Activated CD4-positive, alpha-beta memory T cell treated with anti-CD3 and anti-CD28 coated beads, Interleukin-2, amount 10 ng/mL, durations not matched to agents 7 days and 5 days (primary cell): ENCODE results near the gene FUS. TPM values are rescaled to one million over a fixed set of nuclear protein-coding genes. Genes with fewer than 3 reads are reported as not detected.
"Not testable (repeated sequence)": the region's sequence is repeated elsewhere in the genome, so short reads cannot be mapped to it uniquely, and the experiment has no call there.

ENCODE experiments used
- CTCF ChIA-PET: fragments of 350-600 bp; sonication (Branson Sonifier 250); formaldehyde crosslinking; loops from one replicate; lab custom pipeline; 2021; ENCODE audit warnings: antibody characterized with exemption, inconsistent platforms; lab: Charles Lee
- POLR2A ChIA-PET: fragments of 350-600 bp; sonication (Branson Sonifier 250); formaldehyde crosslinking; loops from one replicate; lab custom pipeline; 2021; ENCODE audit warnings: antibody characterized with exemption; lab: Charles Lee
- DNase-seq: peaks from one replicate; pipeline ENCODE4 v3.0.0-alpha.2; 2020
- H3K27ac Mint-ChIP-seq: one replicate; pipeline ENCODE4 v1.8.0; 2021; ENCODE audit warnings: mild to moderate bottlenecking, mixed read lengths
- H3K27me3 Mint-ChIP-seq: one replicate; pipeline ENCODE4 v1.8.0; 2021; ENCODE audit warnings: mixed read lengths
- H3K36me3 Mint-ChIP-seq: one replicate; pipeline ENCODE4 v1.8.0; 2021; ENCODE audit warnings: low read depth, mixed read lengths
- H3K4me1 Mint-ChIP-seq: one replicate; pipeline ENCODE4 v1.8.0; 2021; ENCODE audit warnings: mixed read lengths
- H3K4me3 Mint-ChIP-seq: one replicate; pipeline ENCODE4 v1.8.0; 2021; ENCODE audit warnings: mild to moderate bottlenecking, mixed read lengths
- H3K9me3 Mint-ChIP-seq: one replicate; pipeline ENCODE4 v1.8.0; 2021; ENCODE audit warnings: mixed read lengths
- total RNA-seq, 2 experiments: library from RNA; stranded (reverse); gene quantifications; one replicate each; pipeline ENCODE4 v1.2.3, GENCODE V29; 2021

Gene FUS
- total RNA-seq, 2 experiments from 2014 or later = 386 to 397 TPM

GRCh38 chr16:31147574-31147973 lies 32.4 kb upstream of the FUS start:
- CTCF ChIA-PET = no interaction called here

GRCh38 chr16:31148281-31148728 lies 31.6 kb upstream of the FUS start:
- Mint-ChIP-seq H3K27ac (no peak overlapping the region), H3K9me3 (no peaks in the 10 kb centered on the region), H3K36me3 (no peaks in the 10 kb centered on the region), H3K4me1 (peaks cover 8% of the 10 kb centered on the region), H3K27me3 (peaks cover 9% of the 10 kb centered on the region), H3K4me3 (no peak overlapping the region)
- ChIA-PET POLR2A (no interaction called here), CTCF (no interaction called here)
- no peak for DNase-seq

More at GRCh38 chr16:31147574-31147973, 32.4 kb upstream of the FUS start:
- Mint-ChIP-seq H3K27me3 (peaks cover 9% of the 10 kb centered on the region), H3K4me3 (no peak overlapping the region), H3K9me3 (no peaks in the 10 kb centered on the region), H3K36me3 (no peaks in the 10 kb centered on the region), H3K27ac (no peak overlapping the region), H3K4me1 (peaks cover 9% of the 10 kb centered on the region)
- no peak for DNase-seq
- POLR2A ChIA-PET = no interaction called here

- Mint-ChIP-seq H3K4me1 (peaks cover 2% of the 10 kb centered on the region), H3K9me3 (no peaks in the 10 kb centered on the region), H3K36me3 (no peaks in the 10 kb centered on the region), H3K27ac (no peak overlapping the region), H3K27me3 (peaks cover 9% of the 10 kb centered on the region), H3K4me3 (no peak overlapping the region)
- DNase-seq = no peak
- CTCF ChIA-PET = no interaction called here
- POLR2A ChIA-PET = no interaction called here
Measured at GRCh38 chr16:31148896-31149295, 31.0 kb upstream of the FUS start.

GRCh38 chr16:31149332-31149731 lies 30.6 kb upstream of the FUS start:
- CTCF ChIA-PET = no interaction called here
- Mint-ChIP-seq H3K4me3 (no peak overlapping the region), H3K27ac (no peak overlapping the region), H3K9me3 (no peaks in the 10 kb centered on the region), H3K27me3 (peaks cover 9% of the 10 kb centered on the region), H3K36me3 (no peaks in the 10 kb centered on the region), H3K4me1 (peaks cover 2% of the 10 kb centered on the region)
- POLR2A ChIA-PET = no interaction called here
- no peak for DNase-seq

GRCh38 chr16:31149894-31150890 lies 29.7 kb upstream of the FUS start, which contains the start of gene PRSS36:
PRSS36 (minus strand) TSS chr16:31150066; CDS start chr16:31150035, 31 bp downstream.
- H3K36me3 Mint-ChIP-seq = no peaks in the 10 kb centered on the region
- H3K27ac Mint-ChIP-seq = no peak within 1 kb of the TSS
- H3K4me1 Mint-ChIP-seq = peaks cover 2% of the 10 kb centered on the region
- no peak for DNase-seq
- H3K27me3 Mint-ChIP-seq = peaks cover 9% of the 10 kb centered on the region
- POLR2A ChIA-PET = no interaction called here
- CTCF ChIA-PET = interaction anchor here (0.6 kb wide), 1 partner anchor 320 kb away, joined by 4 read pairs; no protein-coding TSS in a partner anchor
- H3K9me3 Mint-ChIP-seq = no peaks in the 10 kb centered on the region
- H3K4me3 Mint-ChIP-seq = no peak within 1 kb of the TSS

- H3K36me3 Mint-ChIP-seq, DNase-seq, H3K4me3 Mint-ChIP-seq, H3K9me3 Mint-ChIP-seq, H3K4me1 Mint-ChIP-seq, H3K27ac Mint-ChIP-seq: not testable (repeated sequence)
- peaks cover 12% of the 10 kb centered on the region for H3K27me3 Mint-ChIP-seq
- POLR2A ChIA-PET = interaction anchor here (2.1 kb wide), 1 partner anchor 8 kb away, joined by 5 read pairs; no protein-coding TSS in a partner anchor
- CTCF ChIA-PET = interaction anchor here (0.6 kb wide), 1 partner anchor 319 kb away, joined by 4 read pairs; no protein-coding TSS in a partner anchor
Measured at GRCh38 chr16:31150976-31151375, 29.0 kb upstream of the FUS start.

GRCh38 chr16:31157136-31157535 lies 22.8 kb upstream of the FUS start:
- POLR2A ChIA-PET = interaction anchor here (0.9 to 2.7 kb wide), 3 partner anchors 15 to 23 kb away, joined by 3 to 12 read pairs (median 4); partner anchors contain the start of gene FUS
- Mint-ChIP-seq H3K27me3 (peaks cover 15% of the 10 kb centered on the region), H3K9me3 (no peaks in the 10 kb centered on the region), H3K4me1 (peaks cover 6% of the 10 kb centered on the region), H3K27ac (no peak overlapping the region), H3K36me3 (no peaks in the 10 kb centered on the region), H3K4me3 (no peak overlapping the region)
- no peak for DNase-seq
- CTCF ChIA-PET = interaction anchor here (0.5 to 5.2 kb wide), 4 partner anchors 14 to 196 kb away, joined by 3 to 37 read pairs (median 3); no protein-coding TSS in a partner anchor

- Mint-ChIP-seq H3K9me3 (no peaks in the 10 kb centered on the region), H3K4me3 (no peak overlapping the region), H3K27ac (no peak overlapping the region), H3K4me1 (no peaks in the 10 kb centered on the region), H3K27me3 (peaks cover 2% of the 10 kb centered on the region), H3K36me3 (no peaks in the 10 kb centered on the region)
- no peak for DNase-seq
- CTCF ChIA-PET = no interaction called here
- POLR2A ChIA-PET = interaction anchor here (1.3 to 3.4 kb wide), 2 partner anchors 10 to 13 kb away, joined by 4 to 16 read pairs; partner anchors contain the start of gene FUS
Measured at GRCh38 chr16:31167315-31167714, 12.6 kb upstream of the FUS start.

GRCh38 chr16:31168848-31169247 lies 11.1 kb upstream of the FUS start:
- ChIA-PET POLR2A (interaction anchor here (0.7 kb wide), 1 partner anchor 9 kb away, joined by 3 read pairs; no protein-coding TSS in a partner anchor), CTCF (no interaction called here)
- no peak for DNase-seq
- no peak overlapping the region for H3K4me3 Mint-ChIP-seq
- H3K27me3 Mint-ChIP-seq = no peaks in the 10 kb centered on the region
- no peaks in the 10 kb centered on the region for H3K36me3 Mint-ChIP-seq
- no peaks in the 10 kb centered on the region for H3K4me1 Mint-ChIP-seq
- no peaks in the 10 kb centered on the region for H3K9me3 Mint-ChIP-seq
- H3K27ac Mint-ChIP-seq = no peak overlapping the region

GRCh38 chr16:31170048-31170447 lies 9.9 kb upstream of the FUS start:
- H3K27ac Mint-ChIP-seq, H3K27me3 Mint-ChIP-seq, DNase-seq, H3K4me3 Mint-ChIP-seq, POLR2A ChIA-PET, H3K4me1 Mint-ChIP-seq, H3K9me3 Mint-ChIP-seq, H3K36me3 Mint-ChIP-seq, CTCF ChIA-PET: not testable (repeated sequence)

GRCh38 chr16:31177136-31177535 lies 2.8 kb upstream of the FUS start:
- no peaks in the 10 kb centered on the region for H3K9me3 Mint-ChIP-seq
- CTCF ChIA-PET = interaction anchor here (1.0 to 1.8 kb wide), 4 partner anchors 13 to 276 kb away, joined by 3 to 17 read pairs (median 5); partner anchors contain the start of gene HSD3B7
- peaks cover 21% of the 10 kb centered on the region for H3K36me3 Mint-ChIP-seq
- peak; percentile 68 for DNase-seq
- peak overlapping the region; percentile 1 for H3K4me3 Mint-ChIP-seq
- peak overlapping the region; percentile 72 for H3K27ac Mint-ChIP-seq
- peaks cover 29% of the 10 kb centered on the region for H3K4me1 Mint-ChIP-seq
- H3K27me3 Mint-ChIP-seq = peaks cover 2% of the 10 kb centered on the region
- POLR2A ChIA-PET = interaction anchor here (0.6 to 4.8 kb wide), 12 partner anchors 9 to 696 kb away, joined by 3 to 96 read pairs (median 4); partner anchors contain the start of genes ARMC5, ITGAX, KAT8 and PYCARD

GRCh38 chr16:31179219-31179746 lies 656 bp upstream of the FUS start:
- peak overlapping the region; percentile 93 for H3K4me3 Mint-ChIP-seq
- CTCF ChIA-PET = interaction anchor here (1.2 to 2.1 kb wide), 3 partner anchors 21 to 281 kb away, joined by 3 to 16 read pairs (median 5); no protein-coding TSS in a partner anchor
- POLR2A ChIA-PET = interaction anchor here (0.7 to 4.8 kb wide), 52 partner anchors 8 to 698 kb away, joined by 3 to 96 read pairs (median 5); partner anchors contain the start of genes ARMC5, KAT8, PHKG2 and PYCARD
- H3K27me3 Mint-ChIP-seq = peaks cover 2% of the 10 kb centered on the region
- H3K4me1 Mint-ChIP-seq = peaks cover 50% of the 10 kb centered on the region
- peaks cover 43% of the 10 kb centered on the region for H3K36me3 Mint-ChIP-seq
- H3K9me3 Mint-ChIP-seq = no peaks in the 10 kb centered on the region
- DNase-seq = no peak
- peak overlapping the region; percentile 98 for H3K27ac Mint-ChIP-seq
